Middle frontal gyrus (tissue), 1 donor: ENCODE results near the gene LIPA.
A peak's percentile ranks its signal among the peaks of the same experiment; 100 is the strongest.
"Not testable (repeated sequence)": the region's sequence is repeated elsewhere in the genome, so short reads cannot be mapped to it uniquely, and the experiment has no call there.

ENCODE experiments used
- DNase-seq: peaks from one replicate; pipeline ENCODE4 v3.0.0-alpha.2; 2015; ENCODE audit warnings: low spot score; ENCODE audit errors: extremely low spot score

LIPA gene

DNA sequence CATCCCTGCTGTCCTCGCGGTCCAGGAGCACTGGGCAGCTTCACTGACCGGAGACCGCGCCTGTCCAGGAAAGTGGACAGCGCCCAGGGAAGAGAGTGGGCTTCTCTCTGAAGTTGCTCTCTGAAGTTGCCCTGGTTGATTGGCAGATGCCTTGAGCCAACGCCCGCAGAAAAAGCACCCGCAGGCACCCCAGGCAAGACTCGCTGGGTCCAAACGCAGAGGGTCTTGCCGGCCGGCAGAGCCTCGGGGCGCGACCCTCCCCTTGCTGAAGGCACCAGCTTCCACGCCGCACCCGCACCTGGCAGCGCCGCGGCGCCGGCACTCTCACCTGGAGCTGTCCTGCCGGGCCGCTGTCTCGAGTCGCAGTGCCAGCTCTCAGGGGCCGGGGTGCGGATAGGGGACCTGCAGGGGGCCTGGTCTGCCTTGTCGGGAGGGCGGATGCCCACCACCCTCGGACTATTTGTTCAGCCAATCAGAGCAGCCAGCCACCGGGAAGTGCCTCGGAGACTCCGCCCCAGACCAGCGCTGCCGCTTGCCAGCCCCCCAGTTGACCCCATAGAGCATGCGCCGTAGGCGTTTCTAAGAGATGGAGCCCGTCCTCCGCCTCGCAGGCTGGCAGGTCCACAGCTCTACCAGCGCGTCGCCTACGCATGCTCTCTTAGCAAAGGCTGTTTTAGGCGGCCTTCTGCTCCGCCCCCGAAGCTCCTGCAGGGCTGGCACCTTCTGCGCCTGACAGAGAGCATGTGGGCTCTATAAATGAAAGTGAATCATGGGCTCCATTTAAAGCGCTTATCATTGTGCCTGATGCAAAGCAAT, at the start of gene LIPA:
LIPA (minus strand) TSS at position 367 of the 816 bp plus-strand sequence. CDS start 4,127 bp downstream, outside the sequence.
- peak; percentile 97 for DNase-seq

DNA sequence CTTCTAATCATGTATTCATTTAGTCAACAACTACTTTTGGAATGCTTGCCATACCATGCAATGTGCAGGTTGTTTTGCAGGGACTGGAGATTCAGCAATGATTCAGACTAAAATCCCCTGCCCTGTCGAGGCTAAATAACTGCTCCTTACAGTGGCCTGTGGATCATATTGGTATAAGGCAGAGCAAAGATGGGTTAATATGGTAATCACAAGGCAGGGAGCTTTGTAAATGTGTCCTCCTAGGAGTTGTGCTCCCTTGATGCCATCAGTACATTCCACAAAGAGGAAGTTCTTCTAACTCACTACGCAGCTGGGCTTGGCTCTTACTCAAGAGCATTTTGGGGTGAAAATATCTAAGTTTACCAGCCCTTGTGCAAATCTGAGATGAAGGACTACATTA, 49.7 kb upstream of the LIPA start:
- no peak for DNase-seq

DNA sequence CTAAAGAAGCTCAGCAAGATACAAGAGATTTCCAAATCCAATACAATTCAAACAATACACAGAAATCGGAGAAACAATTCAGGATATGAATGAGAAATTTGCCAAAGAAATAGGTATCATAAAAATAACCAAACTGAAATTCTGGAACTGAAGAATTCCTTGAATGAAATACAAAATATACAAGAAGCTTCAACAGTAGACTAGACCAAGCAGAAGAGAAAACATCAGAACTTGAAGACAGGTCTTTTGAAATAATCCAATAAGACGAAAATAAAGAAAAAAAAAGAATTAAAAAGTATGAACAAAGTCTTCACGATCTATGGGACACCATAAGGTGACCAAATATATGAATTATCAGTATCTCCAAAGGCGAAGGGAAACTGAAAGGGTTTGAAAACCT, 47.5 kb upstream of the LIPA start:
- no peak for DNase-seq

DNA sequence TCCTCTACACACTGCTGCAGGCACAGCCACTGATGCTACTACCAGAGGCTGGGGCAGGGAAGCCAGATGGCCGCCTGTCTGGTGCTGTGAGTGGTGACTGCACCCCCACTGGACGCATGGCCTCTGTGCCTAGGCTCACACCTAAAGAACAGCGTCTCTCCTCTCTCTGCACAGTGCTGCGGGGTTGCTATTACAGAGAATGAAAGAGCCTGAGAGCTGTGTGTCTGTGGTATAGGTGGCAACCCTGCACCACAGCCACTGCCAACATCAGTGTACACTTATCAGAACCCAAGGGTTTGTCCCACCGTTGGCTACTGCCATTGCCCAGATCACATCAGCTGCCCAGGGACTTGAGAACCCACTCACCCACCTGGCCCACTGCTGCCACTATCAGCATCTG, 46.2 kb upstream of the LIPA start:
- no peak for DNase-seq

DNA sequence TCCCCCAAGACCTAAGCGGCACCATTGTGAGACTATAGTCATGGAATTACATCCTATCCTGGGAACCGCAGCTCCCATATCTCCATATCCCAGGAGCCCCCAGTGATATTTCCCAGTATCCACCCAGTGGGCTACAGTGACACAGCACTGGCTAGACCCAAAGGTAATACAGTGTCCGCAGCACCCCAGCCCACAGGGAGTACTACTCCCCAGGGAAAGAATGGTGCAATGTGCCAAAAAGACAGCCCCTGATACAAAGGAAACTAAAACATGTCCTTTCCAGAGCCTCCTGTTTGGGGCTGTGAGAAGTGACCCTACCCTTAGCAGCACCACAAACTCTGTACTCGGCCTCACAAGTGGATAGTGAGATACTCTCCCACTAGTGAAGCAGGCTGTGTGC, 45.8 kb upstream of the LIPA start:
- no peak for DNase-seq

DNA sequence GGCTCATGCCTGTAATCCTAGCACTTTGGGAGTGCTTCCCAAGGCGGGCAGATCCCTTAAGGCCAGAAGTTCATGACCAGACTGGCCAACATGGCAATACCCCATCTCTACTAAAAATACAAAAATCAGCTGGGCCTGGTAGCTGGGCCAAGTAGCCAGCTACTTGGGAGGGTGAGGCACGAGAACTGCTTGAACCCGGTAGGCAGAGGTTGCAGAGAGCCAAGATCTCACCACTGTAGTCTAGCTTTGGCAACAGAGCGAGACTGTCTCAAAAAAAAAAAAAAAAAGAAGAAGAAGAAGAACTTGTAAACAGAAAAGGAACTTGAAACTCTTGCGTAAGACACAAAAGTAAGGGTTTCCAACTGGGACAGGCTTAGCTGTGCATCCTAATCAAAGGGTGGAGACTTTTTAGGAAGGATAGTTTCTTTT, 44.7 kb upstream of the LIPA start:
- no peak for DNase-seq

DNA sequence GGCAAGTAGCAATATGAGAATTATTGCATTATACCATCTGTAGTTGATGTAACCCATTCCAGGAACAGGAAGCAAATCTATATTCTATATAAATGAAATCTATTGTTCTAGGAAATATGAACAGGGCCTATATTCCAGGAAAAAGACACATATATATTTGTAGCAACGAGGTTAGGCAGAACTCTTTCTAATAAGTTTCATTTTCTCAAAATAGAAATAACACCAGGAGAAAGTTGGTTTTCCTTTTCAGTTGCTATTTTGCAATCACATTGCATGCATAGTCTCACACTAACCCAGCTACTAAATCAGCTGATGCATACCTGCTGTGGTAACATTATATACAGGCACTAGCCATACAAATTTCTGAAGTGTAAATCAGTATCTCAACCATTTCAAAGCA, 44.0 kb upstream of the LIPA start:
- no peak for DNase-seq

DNA sequence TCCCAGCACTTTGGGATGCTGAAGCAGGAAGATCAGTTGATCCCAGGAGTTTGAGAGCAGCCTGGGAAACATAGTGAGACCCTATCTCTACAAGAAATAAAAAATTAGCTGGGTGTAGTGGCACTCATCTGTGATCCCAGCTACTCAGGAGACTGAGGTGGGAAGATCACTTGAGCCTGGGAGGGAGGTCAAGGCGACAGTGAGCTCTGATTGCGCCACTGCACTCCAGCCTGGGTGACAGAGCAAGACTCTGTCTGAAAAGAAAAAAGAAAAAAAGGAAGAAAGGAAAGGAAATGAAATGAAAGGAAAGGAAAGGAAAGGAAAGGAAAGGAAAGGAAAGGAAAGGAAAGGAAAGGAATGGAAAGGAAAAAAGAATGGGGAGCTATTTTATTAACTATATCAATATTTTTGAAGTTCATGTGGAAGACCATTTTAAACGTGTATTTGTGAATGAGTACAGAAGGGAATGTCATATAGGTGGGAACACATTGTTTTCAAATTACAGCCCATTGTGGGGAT, 43.2 kb upstream of the LIPA start:
- DNase-seq, result no peak

DNA sequence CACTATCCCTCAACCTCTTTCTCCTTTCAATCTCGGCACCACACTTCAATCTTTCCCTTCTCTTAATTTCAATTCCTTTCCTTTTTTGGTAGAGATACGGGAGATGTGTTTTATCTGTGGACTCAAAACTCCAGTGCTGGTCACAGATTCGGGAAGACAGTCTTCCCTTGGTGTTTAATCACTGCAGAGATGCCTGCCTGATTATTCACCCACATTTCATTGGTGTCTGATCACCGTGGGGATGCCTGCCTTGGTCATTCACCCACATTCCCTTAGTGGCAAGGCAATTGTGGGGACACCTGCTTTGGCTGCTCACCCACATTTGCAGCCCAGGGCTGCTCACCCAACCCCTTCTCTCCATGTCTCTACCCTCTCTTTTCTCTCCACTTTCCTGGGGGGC, 33.7 kb upstream of the LIPA start:
- DNase-seq, result not testable (repeated sequence)

DNA sequence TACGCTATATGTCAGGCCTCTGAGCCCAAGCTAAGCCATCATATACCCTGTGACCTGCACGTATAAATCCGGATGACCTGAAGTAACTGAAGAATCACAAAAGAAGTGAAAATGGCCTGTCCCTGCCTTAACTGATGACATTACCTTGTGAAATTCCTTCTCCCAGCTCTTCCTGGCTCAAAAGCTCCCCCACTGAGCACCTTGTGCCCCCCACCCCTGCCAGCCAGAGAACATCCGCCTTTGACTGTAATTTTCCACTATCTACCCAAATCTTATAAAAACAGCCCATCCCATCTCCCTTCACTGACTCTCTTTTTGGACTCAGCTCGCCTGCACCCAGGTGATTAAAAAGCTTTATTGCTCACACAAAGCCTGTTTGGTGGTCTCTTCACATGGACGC, 33.1 kb upstream of the LIPA start:
- DNase-seq, result not testable (repeated sequence)

DNA sequence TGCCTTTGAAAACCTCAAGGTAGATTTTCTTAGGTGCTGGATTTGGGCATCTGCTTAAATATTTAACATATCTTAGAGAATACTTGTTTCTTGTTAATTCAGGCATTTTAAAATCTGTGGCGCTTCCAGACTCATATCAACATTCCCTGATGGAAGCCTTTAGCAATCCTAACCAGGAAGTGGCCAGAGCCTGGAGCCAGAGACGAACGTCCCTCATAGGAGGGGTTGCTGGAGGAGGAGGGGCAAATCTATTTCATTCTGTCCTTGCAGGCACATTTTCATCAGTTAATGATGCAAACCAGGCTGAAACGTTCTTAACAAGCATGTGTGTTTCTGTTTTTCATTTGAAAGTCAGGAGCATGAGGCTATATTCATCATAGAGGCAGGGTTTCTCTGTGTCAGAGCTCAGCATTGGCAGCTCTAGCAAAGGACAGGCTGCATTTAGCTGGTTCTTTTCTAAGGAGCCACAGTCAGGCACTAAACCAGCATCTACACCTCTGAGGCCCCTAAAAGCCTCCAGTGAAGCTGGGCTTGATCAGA, 32.4 kb upstream of the LIPA start:
- no peak for DNase-seq

DNA sequence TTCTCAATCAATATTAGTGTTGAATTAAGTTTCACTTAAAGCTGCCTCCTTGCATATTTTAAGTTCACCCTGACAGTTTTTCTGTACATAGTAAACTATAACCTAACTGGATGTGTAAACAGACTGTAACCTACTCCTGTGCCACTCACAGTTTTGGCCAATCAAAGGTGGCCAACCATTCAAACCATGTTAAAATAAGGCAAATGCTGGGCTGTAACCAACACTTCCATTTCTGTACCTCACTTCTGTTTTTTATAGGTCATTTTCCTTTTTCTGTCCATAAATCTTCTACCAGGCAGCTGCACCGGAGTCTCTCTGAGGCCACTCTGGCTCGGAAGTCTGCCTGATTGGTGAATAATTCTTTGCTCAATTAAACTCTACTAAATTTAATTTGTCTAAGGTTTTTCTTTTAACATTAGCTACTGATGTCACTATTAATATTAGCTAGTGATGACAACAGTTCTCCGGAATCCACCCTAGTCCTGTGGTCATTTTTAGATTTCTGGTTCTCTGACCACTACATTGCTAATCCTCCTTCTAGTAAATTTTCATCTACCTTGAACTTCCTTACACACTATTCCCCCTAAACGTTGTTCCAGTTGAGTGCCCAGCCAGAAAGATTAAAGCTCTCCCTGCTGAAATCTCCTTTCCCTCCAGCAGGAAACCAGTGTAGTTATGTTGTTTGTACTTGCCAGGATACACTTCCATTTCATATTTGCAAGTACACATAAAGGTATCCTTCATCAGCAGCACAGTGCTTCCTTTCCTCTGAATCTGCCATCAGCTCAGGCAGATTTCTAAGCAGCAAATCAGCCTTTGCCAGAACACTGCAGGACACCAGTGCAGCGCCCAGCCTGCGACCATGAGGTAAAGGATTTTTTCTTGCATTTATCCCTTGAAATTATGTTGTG, 31.7 kb upstream of the LIPA start:
- DNase-seq, result no peak

DNA sequence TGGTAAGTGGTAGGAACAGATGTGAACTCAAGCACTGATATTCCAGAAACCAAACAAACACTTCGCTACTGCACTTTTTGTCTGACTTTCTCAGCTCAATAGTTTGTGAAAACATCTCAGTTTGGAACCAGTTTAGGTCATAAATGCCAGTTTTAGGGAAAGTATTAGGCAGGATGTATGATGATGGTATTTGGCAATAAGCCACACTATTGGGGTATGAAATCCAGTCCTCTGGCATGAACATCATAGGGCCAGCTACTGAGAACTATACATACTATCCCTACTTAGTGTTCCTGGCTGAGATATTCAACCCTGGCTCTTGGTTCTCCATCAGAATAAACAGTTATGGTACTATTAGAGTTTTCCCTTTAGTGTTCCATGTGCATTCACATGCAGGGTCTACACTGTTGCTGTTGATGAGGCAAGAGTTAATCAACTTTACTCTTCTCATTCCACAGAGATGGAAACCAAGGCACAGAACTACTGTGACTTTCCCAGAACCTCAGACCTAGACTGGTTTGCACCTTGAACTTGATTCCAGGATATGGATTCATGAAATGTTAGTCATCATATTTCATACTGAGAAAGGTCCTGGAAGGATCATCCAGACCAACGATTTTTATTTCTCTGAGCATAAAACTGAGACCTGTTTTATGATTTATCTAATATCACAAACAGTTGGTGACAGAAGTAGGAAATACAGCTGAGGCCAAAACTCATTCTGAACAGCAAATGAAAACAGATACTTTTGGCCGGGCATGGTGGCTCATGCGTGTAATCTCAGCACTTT, 30.2 kb upstream of the LIPA start:
- no peak for DNase-seq

DNA sequence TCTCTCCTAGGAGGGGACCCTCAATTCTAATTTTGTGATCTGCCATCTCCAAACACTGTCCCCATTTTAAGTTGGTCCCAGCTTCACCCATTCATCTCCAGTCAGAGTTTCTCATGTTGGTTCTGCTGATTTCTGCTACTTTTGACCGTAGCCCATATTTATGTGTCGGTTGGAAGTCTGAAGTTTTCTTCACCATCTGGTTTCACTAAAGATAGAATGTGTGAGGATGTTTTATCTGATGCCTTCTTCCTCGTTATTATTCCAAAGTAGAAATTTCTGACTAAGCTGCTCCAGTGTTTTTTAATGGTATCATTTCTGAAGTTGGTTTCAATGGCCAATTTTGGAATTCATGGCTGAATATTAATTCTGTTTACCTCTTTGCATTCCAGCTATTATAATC, 28.9 kb upstream of the LIPA start:
- no peak for DNase-seq

DNA sequence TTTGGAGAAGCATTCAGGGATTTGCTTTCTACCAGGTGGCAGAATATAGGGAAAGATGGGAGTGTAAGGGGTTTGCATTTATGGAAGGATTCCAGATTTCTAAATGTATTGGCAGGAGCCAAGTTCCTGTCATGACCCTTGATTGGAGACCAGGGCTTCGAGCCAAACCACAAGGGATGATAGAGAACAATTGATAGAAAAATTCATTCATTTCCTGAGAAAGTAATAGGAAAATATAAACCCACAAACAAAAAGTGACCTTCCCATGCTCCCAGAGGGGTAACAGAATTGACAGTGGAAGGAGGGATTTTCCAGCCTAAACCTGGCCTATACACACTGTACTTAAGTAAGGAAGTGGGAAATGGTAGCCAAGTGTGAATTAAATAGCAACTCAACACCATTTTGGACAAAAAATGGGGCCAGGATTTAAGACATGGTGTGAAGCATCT, 27.9 kb upstream of the LIPA start:
- no peak for DNase-seq

DNA sequence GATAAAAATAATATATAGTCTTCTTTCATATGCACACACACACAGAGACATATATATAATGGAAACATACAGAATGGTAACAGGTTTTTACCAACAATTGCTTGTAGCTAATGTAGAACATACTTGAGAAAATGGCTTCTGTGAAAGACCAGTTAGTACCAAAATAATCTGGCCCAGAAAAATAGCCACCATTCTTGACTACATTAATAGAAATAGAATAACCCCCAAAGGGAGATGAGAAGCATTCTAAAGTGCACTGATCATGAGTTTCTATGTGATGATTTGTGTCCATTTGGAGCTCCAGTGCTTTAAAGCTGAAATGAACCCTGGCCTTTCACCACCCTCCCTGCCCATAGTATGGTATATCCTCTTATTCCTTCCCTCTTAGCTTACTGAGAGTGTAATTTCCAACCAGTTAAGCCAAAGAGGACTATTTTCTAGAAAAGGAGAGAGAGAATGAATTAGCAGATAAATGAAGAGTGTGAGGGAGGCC, 27.4 kb upstream of the LIPA start:
- DNase-seq, result no peak

DNA sequence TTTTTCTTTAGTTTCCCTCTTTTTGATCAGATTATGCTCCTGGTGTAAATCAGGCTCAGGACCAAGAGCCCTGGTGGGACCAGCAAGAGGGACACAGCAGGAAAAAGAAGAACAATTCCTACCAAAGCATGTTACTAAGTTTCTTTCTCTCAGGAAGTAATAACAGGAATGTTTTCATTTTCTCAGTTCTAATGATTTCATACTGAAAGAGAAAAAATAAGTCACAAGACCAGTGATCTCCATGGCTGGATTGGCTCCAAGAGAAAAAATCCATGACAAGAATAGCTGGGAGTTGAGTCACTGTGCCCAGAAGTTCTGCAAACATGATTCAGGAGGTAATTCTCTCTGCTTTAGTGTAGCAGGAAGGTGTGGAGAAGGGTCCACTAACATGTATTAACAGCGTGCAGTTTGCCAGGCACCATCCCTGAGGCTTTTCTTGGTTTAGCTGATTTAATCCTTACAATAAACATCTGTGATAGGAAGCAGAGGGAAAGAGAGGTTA, 26.5 kb upstream of the LIPA start:
- peak; percentile 69 for DNase-seq

DNA sequence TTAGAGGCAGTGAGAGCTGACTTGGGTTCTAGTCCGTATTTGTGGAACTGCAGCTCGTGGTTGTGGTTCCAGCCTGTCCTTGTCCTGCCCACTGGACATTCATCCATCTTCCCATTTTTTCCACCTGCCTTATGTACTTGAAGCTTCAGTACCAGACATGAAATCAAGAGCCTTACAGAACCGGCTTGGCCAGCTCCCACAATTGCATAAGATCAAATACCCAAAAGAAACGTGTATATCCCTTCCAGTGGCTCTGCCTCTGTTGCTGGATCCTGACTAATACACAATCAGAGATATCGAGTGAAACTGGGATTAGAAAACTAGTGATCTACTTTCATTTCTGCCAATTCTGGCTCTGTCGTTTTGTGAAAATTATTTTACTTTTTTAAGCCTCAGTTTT, 23.8 kb upstream of the LIPA start:
- DNase-seq, result no peak

DNA sequence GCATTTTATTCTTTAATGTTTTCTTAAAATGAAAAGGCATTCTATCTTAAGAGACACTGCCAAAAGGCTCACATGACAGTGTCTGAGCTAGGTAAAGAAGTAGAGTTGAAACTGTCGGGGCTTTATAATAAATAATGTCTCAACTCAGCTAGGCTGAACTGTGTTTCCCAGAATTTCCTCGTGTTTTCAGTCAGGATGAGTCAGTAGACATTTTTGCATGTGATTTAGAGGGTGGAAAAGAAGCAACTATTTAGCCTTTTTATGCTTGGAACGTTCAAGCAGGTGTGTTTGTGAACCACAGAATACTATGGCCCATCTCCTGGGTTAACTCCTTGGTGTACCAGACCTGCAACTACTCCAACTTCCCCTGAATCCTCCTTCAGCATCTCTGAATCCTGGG, 23.4 kb upstream of the LIPA start:
- no peak for DNase-seq

DNA sequence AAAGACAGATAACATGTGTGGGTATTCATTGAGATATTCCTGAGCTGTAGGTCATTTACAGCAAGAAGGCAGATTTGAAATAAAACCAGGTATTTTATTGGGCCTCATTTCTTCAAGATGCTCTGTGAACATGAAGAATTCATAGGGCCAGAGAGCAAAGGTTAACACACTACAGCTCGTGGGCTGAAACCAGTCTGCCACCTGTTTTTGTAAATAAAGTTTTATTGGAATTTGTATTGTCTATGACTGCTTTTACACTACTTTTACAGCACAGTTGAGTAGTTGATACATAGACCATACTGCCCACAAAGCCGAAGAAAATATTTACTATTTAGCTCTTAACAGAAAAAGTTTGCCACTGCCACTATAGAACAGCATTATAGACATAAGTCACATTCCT, 22.1 kb upstream of the LIPA start:
- DNase-seq, result no peak

DNA sequence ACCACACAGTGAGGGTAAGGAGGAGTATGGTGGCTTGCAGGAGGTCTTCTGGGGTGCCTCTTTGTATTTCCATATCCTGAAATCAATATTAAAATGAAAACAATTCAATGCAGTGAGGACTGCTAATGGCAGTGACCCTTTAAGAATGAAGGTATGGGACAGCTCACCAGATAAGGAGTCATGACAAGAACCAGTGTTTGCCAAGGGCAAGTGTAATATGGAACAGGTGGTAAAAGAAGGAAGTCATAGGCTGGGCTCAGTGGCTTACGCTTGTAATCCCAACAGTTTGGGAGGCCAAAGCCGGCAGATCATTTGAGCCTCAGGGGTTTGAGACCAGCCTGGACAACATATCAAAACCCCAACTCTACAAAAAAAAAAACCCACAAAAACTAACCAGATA, 20.0 kb upstream of the LIPA start:
- no peak for DNase-seq
